Lower lobe of right lung (tissue), 2 donors: ENCODE measurements around the gene MAN2A1. TPM values are rescaled to one million over a fixed set of nuclear protein-coding genes. Genes with fewer than 3 reads are reported as not detected.

Source experiments
- ATAC-seq, 2 donors: fragments of 200-7000 bp; cut with Tn5 transposase; one replicate each; pipeline ENCODE4 v1.9.1; 2020 to 2022; ENCODE audit warnings: mild to moderate bottlenecking in 2 of 2, moderate library complexity in 2 of 2
- DNase-seq: peaks from one replicate; pipeline ENCODE4 v3.0.0-alpha.2; 2020
- H3K27ac ChIP-seq: fragments of 200-600 bp; one replicate; pipeline ENCODE4 v1.8.0; 2022
- H3K27me3 ChIP-seq: fragments of 200-600 bp; one replicate; pipeline ENCODE4 v1.8.0; 2022; ENCODE audit warnings: low read depth
- H3K36me3 ChIP-seq: fragments of 200-600 bp; one replicate; pipeline ENCODE4 v1.8.0; 2022; ENCODE audit warnings: mild to moderate bottlenecking
- H3K4me1 ChIP-seq: fragments of 200-600 bp; one replicate; pipeline ENCODE4 v1.8.0; 2022
- H3K4me3 ChIP-seq: fragments of 200-600 bp; one replicate; pipeline ENCODE4 v1.8.0; 2022; ENCODE audit warnings: mild to moderate bottlenecking
- H3K9me3 ChIP-seq: fragments of 200-600 bp; one replicate; pipeline ENCODE4 v1.8.0; 2022
- intact Hi-C: fragments of 100-400 bp; cut with DNase I; formaldehyde crosslinking; loops from one replicate; pipeline ENCODE4 v1.11.0; 2022
- total RNA-seq: library from RNA; stranded (reverse); fragmentation: NEBNext Ultra II Directional; extraction: Animal tissue kit (Norgen Biotek cat#: 25700); gene quantifications from one replicate; pipeline ENCODE4 v1.2.1, GENCODE V29; 2021
- TF ChIP-seq, protein P1 (sequence below): fragments of 200-600 bp; IDR thresholded peaks from one replicate; pipeline ENCODE4 v1.8.0; 2022; ENCODE audit warnings: antibody characterized with exemption, mild to moderate bottlenecking
- donor health status: DM: no; HTN: yes; CAD: no; lungs with severe emphysema.

MAN2A1 gene
- total RNA-seq, 1 donor from 2014 or later: 42.9 TPM

DNA sequence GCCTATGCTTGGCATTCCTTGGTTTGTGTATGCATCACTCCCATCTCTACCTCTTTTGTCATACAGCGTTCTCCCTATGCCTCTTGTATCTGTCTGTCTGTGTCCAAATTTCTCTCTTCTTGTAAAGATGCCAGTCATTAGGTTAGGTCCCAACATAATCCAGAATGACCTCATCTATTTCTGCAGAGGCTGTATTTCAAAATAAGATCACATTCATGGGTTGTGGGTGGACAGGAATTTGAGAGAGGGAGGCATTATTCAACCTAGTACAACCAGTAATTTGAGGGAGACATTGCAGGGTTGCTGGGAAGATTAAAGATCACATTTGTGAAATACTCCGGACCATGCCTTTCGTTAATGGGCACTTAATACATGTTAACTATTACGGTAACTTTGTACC, 155.0 kb downstream of the MAN2A1 start:
- H3K4me3 ChIP-seq: no peak overlapping the region
- TF ChIP-seq, protein P1, sequence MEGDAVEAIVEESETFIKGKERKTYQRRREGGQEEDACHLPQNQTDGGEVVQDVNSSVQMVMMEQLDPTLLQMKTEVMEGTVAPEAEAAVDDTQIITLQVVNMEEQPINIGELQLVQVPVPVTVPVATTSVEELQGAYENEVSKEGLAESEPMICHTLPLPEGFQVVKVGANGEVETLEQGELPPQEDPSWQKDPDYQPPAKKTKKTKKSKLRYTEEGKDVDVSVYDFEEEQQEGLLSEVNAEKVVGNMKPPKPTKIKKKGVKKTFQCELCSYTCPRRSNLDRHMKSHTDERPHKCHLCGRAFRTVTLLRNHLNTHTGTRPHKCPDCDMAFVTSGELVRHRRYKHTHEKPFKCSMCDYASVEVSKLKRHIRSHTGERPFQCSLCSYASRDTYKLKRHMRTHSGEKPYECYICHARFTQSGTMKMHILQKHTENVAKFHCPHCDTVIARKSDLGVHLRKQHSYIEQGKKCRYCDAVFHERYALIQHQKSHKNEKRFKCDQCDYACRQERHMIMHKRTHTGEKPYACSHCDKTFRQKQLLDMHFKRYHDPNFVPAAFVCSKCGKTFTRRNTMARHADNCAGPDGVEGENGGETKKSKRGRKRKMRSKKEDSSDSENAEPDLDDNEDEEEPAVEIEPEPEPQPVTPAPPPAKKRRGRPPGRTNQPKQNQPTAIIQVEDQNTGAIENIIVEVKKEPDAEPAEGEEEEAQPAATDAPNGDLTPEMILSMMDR: no peak
- no peak overlapping the region for H3K27ac ChIP-seq
- no peaks in the 10 kb centered on the region for H3K27me3 ChIP-seq
- no peaks in the 10 kb centered on the region for H3K9me3 ChIP-seq
- DNase-seq: no peak
- no peaks in the 10 kb centered on the region for H3K4me1 ChIP-seq
- H3K36me3 ChIP-seq: peaks cover 62% of the 10 kb centered on the region
- intact Hi-C loops: no loop called here
- ATAC-seq: no peak

DNA sequence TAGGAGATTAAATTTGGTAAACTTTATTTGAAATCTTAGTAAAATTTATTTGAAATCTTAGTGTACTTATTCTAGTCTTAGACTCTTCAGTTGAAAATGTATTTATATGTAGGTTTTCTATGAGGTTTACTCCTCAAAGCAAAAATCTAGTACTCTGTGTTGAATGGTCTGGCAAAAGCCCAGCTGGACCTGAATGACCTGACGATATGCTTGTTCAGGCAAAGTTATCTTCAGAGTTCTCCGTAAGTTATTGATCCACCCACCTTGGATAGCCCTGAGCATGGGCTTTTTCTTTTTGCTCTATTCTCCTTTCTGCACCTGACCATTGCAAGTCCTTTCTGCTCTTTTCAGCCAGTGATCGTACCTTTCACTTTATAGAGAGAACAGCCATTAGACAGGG, 158.4 kb downstream of the MAN2A1 start:
- Histone ChIP-seq H3K4me3 (no peak overlapping the region), H3K36me3 (peaks cover 39% of the 10 kb centered on the region), H3K27ac (no peak overlapping the region), H3K9me3 (no peaks in the 10 kb centered on the region), H3K4me1 (no peaks in the 10 kb centered on the region), H3K27me3 (no peaks in the 10 kb centered on the region)
- intact Hi-C loops: no loop called here
- ATAC-seq (no peak), DNase-seq (no peak)
- TF ChIP-seq, protein P1: no peak

DNA sequence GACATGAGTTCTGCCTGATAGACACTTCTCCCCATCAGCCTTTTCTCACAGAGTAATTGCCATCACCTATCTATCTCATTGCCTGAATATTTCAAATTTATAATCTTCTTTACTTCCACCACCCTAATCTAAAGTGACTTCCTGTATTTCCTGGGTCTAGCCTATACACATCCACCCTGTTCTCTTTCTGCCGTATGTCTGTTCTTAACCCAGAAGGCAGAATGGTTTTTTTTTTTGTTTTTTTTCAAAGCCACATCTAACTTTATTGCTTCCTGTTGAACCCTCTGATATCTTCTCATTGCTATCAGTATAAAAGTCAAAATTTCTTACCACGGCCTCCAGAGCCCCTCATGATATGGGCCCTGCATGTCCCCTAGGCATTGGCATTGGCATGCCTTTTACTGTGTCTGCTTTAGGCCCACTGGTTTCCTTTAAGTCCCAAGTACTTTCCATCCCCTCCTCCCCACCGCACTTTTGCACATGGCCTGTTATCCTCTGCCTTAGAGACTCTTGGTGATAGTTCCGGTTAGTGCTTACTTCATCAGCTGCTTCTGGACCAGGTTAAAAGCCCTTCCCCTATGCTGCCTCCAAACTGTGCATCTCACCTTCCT, 159.9 kb downstream of the MAN2A1 start:
- TF ChIP-seq, protein P1: no peak
- Histone ChIP-seq H3K9me3 (no peaks in the 10 kb centered on the region), H3K4me3 (no peak overlapping the region), H3K36me3 (peaks cover 37% of the 10 kb centered on the region), H3K4me1 (no peaks in the 10 kb centered on the region), H3K27ac (no peak overlapping the region), H3K27me3 (no peaks in the 10 kb centered on the region)
- no peak for ATAC-seq
- intact Hi-C loops: no loop called here
- no peak for DNase-seq

DNA sequence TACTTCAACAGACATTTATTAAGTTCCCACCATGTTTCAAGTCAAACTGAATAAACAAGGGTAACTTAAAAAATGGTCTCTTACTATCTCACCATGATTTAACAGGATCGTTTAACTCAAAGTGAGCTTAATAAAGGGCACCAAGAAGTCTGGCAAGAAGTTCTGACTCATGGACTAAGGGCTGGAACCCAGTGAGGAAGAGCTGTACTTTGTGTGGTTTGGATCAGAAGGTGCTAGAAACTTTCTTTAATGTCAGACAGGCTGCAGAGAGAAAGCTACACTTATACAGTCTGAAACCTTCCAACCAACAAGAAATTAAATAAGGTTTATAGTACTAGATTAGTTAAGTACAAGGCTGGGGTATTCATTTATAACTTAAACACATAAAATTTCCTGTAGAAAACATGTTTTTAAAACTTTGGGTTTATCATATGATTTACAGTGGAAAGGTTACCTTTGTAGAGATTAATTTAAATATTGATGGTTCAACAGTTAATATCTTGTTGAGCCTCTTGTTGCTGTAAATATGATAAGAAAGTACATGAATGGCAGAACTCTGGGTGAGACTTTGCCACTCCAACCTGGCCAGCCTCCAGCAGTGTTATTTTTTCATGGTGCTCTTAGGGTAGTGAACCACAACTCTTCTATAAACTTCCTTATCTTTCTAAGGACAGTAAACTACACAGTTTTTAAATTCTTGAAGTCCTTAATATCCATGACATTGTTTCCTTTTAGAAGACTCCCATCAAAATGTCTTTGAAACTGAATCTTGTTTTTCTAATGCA, 162.8 kb downstream of the MAN2A1 start:
- TF ChIP-seq, protein P1: no peak
- intact Hi-C loops: no loop called here
- DNase-seq (no peak), ATAC-seq (no peak)
- Histone ChIP-seq H3K4me3 (no peak overlapping the region), H3K27ac (no peak overlapping the region), H3K4me1 (no peaks in the 10 kb centered on the region), H3K27me3 (no peaks in the 10 kb centered on the region), H3K36me3 (peaks cover 41% of the 10 kb centered on the region), H3K9me3 (no peaks in the 10 kb centered on the region)

DNA sequence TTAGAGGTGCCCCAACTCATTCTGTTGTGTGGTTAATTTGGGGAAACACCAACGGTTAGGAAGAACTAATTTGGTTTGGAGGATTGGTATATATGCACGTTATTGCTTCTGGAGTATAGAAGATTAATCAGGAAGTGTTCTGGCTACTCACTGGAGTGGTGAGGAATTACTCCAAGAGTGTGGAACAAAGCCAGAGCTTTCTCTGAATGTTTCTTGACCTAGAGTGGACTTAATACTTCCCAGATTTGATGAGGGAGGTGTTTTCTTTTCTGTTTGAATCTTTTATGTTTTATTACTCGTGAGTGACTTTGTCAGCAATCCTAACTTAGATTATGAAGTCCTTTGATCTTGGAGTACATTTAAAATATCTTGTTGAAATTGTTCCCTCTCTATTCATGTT, 163.7 kb downstream of the MAN2A1 start:
- Histone ChIP-seq H3K27me3 (no peaks in the 10 kb centered on the region), H3K27ac (no peak overlapping the region), H3K36me3 (peaks cover 40% of the 10 kb centered on the region), H3K4me1 (no peaks in the 10 kb centered on the region), H3K4me3 (no peak overlapping the region), H3K9me3 (no peaks in the 10 kb centered on the region)
- ATAC-seq (peak in 1 of 2 donors; percentile 66), DNase-seq (no peak)
- intact Hi-C loops: no loop called here
- TF ChIP-seq, protein P1: no peak
